Activated CD4-positive, alpha-beta T cell treated with anti-CD3 and anti-CD28 coated beads for 36 hours (primary cell): ENCODE data around the gene MT1B. TPM values are rescaled to one million over a fixed set of nuclear protein-coding genes. Genes with fewer than 3 reads are reported as not detected.

Source experiments
- ATAC-seq: fragments of 200-7000 bp; cut with Tn5 transposase; one replicate; pipeline ENCODE4 v1.10.0; 2021; ENCODE audit warnings: mild to moderate bottlenecking, moderate library complexity
- CTCF ChIA-PET: fragments of 350-600 bp; sonication (Branson Sonifier 250); formaldehyde crosslinking; loops from one replicate; lab custom pipeline; 2021; ENCODE audit warnings: antibody characterized with exemption; lab: Charles Lee
- POLR2A ChIA-PET: fragments of 350-600 bp; sonication (Branson Sonifier 250); formaldehyde crosslinking; loops from one replicate; lab custom pipeline; 2021; ENCODE audit warnings: antibody characterized with exemption, inconsistent platforms; lab: Charles Lee
- DNase-seq: peaks from one replicate; pipeline ENCODE4 v3.0.0-alpha.2; 2020
- H3K27ac Mint-ChIP-seq: one replicate; pipeline ENCODE4 v1.8.0; 2021; ENCODE audit warnings: mixed read lengths
- H3K27me3 Mint-ChIP-seq: one replicate; pipeline ENCODE4 v1.8.0; 2021; ENCODE audit warnings: mixed read lengths
- H3K36me3 Mint-ChIP-seq: one replicate; pipeline ENCODE4 v1.8.0; 2021; ENCODE audit warnings: low read depth, mixed read lengths
- H3K4me1 Mint-ChIP-seq: one replicate; pipeline ENCODE4 v1.8.0; 2021; ENCODE audit warnings: mixed read lengths
- H3K4me3 Mint-ChIP-seq: one replicate; pipeline ENCODE4 v1.8.0; 2021; ENCODE audit warnings: mild to moderate bottlenecking, moderate library complexity, mixed read lengths
- H3K9me3 Mint-ChIP-seq: one replicate; pipeline ENCODE4 v1.8.0; 2021; ENCODE audit warnings: low read depth, mixed read lengths
- intact Hi-C, 2 experiments: fragments of 100-400 bp; cut with DNase I in 1 of 2; cut with micrococcal nuclease in 1 of 2; formaldehyde crosslinking; loops; one replicate each; pipeline versions ENCODE4 v1.14.2 to v1.15.1; 2022 to 2024; cut with DNase I, micrococcal nuclease
- total RNA-seq, 2 experiments: library from RNA; stranded (reverse); gene quantifications; one replicate each; pipeline ENCODE4 v1.2.3, GENCODE V29; 2021

MT1B gene
- not detected for total RNA-seq

DNA sequence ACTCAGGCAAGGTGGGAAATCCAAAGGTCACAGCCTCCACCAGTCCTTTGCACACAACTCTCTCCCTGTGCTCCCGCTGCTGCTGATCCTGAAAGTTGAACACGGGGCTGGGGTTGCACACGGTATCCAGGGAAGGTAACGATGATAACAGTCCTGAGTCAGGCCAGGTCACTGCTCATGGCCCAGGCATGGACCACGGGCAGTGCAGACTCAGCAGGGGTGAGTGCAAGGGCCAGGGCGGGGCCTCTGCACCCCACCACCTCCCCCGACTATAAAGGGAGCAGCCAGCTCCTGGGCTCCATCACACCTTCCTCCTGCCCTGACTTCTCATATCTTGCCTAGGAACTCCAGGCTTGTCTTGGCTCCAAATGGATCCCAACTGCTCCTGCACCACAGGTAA, at the start of gene MT1B:
Gene MT1B, plus strand, starts transcription at position 301 of the 400 bp plus-strand sequence. Its CDS starts 68 bp downstream, at position 369.
- intact Hi-C loops: no loop called here
- DNase-seq (no peak), ATAC-seq (no peak)
- Mint-ChIP-seq H3K27me3 (peaks cover 29% of the 10 kb centered on the region), H3K4me3 (no peak within 1 kb of the TSS), H3K9me3 (no peaks in the 10 kb centered on the region), H3K4me1 (no peaks in the 10 kb centered on the region), H3K27ac (no peak within 1 kb of the TSS), H3K36me3 (no peaks in the 10 kb centered on the region)
- ChIA-PET CTCF (no interaction called here), POLR2A (no interaction called here)

DNA sequence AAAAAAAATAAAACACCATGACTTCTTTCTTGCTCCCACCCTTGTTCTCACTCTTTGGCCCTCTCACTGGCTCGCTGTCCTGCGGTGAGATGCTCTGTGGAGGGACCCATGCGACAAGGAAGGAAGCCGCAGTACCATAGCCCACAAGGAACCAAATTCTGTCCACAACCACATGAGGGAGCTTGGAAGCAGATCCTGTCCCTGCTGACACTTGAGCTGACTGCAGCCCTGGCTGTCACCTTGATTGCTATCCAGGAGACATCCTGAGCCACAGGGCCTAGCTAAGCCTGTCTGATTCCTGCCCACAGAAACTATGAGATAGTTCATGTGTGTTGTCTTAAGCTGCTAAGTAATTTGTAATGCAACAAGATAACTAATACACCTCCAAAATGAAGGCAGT, 48.1 kb upstream of the MT1B start:
- no peak for ATAC-seq
- Mint-ChIP-seq H3K36me3 (no peaks in the 10 kb centered on the region), H3K9me3 (no peaks in the 10 kb centered on the region), H3K4me1 (peaks cover 25% of the 10 kb centered on the region), H3K4me3 (no peak overlapping the region), H3K27ac (no peak overlapping the region), H3K27me3 (peaks cover 6% of the 10 kb centered on the region)
- intact Hi-C loops: loop anchor here in 1 of 2 experiments (1.0 to 10.0 kb wide), 2 partner anchors 99 to 931 kb away; partner anchors contain the start of gene CCDC102A
- POLR2A ChIA-PET: interaction anchor here (0.7 kb wide), 1 partner anchor 153 kb away, joined by 4 read pairs; the partner anchor contains the start of genes NUDT21 and OGFOD1
- peak; percentile 45 for DNase-seq
- CTCF ChIA-PET: interaction anchor here (0.6 to 5.9 kb wide), 8 partner anchors 12 to 99 kb away, joined by 3 to 28 read pairs (median 4); no protein-coding TSS in a partner anchor

DNA sequence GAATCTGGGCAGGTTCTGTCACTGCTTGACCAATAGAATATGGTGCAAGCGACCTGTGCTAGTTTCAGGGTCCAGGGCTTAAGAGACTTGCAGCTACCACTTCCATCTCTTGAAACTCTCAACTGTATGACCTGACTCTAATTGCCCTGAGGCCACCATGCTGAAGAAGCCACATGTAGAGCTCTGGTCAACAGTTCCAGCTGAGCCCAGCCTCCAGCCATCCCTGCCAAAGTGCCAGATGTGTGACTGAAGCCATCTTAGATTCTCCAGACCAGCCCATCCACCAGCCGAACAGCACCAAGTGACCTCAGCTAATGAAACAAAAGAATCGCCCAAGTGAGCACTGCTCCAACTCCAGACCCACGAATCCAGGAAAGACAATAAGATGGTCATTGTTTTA, 46.7 kb upstream of the MT1B start:
- Mint-ChIP-seq H3K4me3 (no peak overlapping the region), H3K36me3 (peaks cover 7% of the 10 kb centered on the region), H3K4me1 (peaks cover 29% of the 10 kb centered on the region), H3K9me3 (no peaks in the 10 kb centered on the region), H3K27me3 (peaks cover 6% of the 10 kb centered on the region), H3K27ac (no peak overlapping the region)
- intact Hi-C loops: loop anchor here in 1 of 2 experiments (10.0 kb wide), 1 partner anchor 930 kb away; the partner anchor contains the start of gene CCDC102A
- CTCF ChIA-PET: interaction anchor here (0.6 to 5.9 kb wide), 8 partner anchors 12 to 98 kb away, joined by 3 to 28 read pairs (median 3); no protein-coding TSS in a partner anchor
- ATAC-seq: no peak
- POLR2A ChIA-PET: interaction anchor here (1.5 kb wide), 1 partner anchor 97 kb away, joined by 3 read pairs; no protein-coding TSS in a partner anchor
- no peak for DNase-seq

DNA sequence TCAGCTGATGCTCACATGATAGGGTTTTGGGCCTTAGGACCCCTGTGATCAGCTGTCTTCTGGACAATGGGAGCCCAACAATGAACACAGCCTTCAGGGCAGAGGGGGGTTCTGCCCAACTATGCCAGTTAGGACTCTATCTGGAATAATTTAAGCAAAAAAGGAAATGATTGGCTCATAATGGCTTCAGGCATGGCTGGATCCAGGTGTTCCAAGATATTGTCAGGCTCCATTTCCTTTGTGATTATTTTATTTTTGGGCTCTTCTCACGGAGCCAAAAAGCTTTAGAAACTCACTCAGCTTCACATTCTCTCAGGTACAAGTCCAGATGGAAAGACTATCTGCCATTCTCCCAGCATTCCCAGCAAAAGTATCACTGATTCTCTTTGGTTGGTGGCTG, 46.2 kb upstream of the MT1B start:
- CTCF ChIA-PET: interaction anchor here (0.7 to 5.9 kb wide), 11 partner anchors 12 to 1031 kb away, joined by 3 to 28 read pairs (median 3); partner anchors contain the start of genes BBS2, MT1E and MT1X
- Mint-ChIP-seq H3K36me3 (peaks cover 7% of the 10 kb centered on the region), H3K27ac (no peak overlapping the region), H3K9me3 (no peaks in the 10 kb centered on the region), H3K27me3 (peaks cover 3% of the 10 kb centered on the region), H3K4me1 (peaks cover 32% of the 10 kb centered on the region), H3K4me3 (no peak overlapping the region)
- DNase-seq: no peak
- no peak for ATAC-seq
- intact Hi-C loops: loop anchor here in 1 of 2 experiments (10.0 kb wide), 1 partner anchor 929 kb away; the partner anchor contains the start of gene CCDC102A
- POLR2A ChIA-PET: interaction anchor here (1.5 kb wide), 1 partner anchor 96 kb away, joined by 3 read pairs; no protein-coding TSS in a partner anchor

DNA sequence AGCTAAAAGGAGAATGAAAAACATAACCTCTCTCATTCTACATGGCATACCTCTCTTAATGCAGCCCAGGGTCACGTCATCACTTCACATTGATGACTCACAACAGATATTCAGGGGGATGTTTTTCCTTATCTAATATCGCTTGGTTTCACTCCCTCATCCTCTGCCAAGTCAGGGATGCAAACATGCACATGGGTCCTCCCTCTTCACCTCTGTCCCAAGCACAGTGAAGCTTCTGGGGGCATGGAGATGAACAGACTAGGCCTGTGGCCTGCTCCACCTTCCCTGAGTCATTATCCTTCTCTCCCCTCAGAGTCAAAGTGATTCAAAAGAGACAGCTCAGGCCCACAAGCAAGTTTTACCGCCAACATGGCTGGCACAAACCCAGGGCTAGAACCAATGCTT, 45.6 kb upstream of the MT1B start:
- POLR2A ChIA-PET: interaction anchor here (1.5 kb wide), 1 partner anchor 96 kb away, joined by 3 read pairs; no protein-coding TSS in a partner anchor

DNA sequence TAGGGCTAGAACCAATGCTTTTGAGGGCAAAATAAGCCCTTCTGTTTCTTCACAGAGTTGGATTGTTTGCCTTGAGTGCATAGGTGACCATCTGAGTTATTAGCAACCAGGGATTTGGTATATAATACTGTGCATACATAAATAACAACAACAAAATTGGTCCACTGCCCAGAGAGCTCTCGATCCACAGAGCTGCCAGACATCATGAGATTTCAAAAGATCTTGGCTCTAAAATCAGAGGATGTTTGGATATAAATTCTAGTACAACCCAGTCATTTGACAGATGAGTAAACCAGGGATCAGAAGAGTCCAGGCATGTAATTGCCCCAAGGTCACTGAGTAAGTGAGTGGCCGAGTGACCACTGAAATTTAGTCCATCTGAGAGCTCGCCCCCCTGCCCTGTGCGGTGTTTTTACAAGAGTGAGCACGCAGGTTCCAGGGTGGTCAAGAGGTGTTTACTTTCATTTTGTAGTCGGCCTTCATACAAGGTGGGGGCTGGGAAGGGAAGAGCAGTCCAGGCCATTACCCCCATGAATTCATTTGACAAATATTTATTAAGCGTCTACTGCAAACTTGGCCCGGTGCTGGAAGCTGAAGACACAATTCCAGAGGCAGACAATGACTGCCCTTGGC, 45.1 kb upstream of the MT1B start:
- Mint-ChIP-seq H3K4me1 (peaks cover 43% of the 10 kb centered on the region), H3K27me3 (peaks cover 1% of the 10 kb centered on the region), H3K36me3 (peaks cover 7% of the 10 kb centered on the region), H3K27ac (peak overlapping the region; percentile 64), H3K9me3 (no peaks in the 10 kb centered on the region), H3K4me3 (no peak overlapping the region)
- ATAC-seq: no peak
- DNase-seq: no peak
- intact Hi-C loops: loop anchor here in 1 of 2 experiments (10.0 kb wide), 1 partner anchor 928 kb away; the partner anchor contains the start of gene CCDC102A
- POLR2A ChIA-PET: interaction anchor here (1.5 kb wide), 1 partner anchor 95 kb away, joined by 3 read pairs; no protein-coding TSS in a partner anchor
- CTCF ChIA-PET: interaction anchor here (0.6 to 2.3 kb wide), 7 partner anchors 30 to 95 kb away, joined by 3 to 9 read pairs (median 3); partner anchors contain the start of gene MT1X

More for the DNA sequence above, 45.6 kb upstream of the MT1B start:
- CTCF ChIA-PET: interaction anchor here (0.7 to 2.3 kb wide), 9 partner anchors 17 to 1030 kb away, joined by 3 to 9 read pairs (median 3); partner anchors contain the start of genes BBS2, MT1E and MT1X
- no peak for ATAC-seq
- Mint-ChIP-seq H3K27me3 (peaks cover 1% of the 10 kb centered on the region), H3K9me3 (no peaks in the 10 kb centered on the region), H3K36me3 (peaks cover 7% of the 10 kb centered on the region), H3K4me3 (no peak overlapping the region), H3K4me1 (peaks cover 37% of the 10 kb centered on the region), H3K27ac (peak overlapping the region; percentile 64)
- intact Hi-C loops: loop anchor here in 1 of 2 experiments (10.0 kb wide), 1 partner anchor 929 kb away; the partner anchor contains the start of gene CCDC102A
- peak; percentile 45 for DNase-seq

DNA sequence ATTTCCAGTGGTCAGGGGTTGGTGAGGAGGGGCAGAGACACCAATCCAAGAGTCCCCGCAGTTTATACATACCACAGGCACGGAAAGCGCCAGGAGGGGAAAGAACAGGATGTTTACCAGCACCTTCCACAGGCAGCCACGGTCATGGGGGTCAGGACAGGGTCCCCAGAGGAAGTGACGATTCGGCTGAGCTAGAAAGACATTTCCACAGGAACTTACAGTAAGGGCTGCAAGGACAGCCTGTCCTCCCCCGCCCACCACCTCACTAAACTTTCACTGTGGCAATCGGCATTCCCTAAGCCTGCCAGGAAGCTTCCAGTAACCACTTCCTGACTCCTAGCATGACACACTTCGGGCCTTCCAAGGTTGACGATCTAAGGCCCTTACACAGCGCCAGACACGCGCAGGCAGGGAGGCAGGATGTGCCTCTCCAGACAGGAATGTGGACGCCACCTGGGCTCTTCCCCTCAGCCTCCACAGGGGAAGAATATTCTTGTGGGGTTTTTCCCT, 44.5 kb upstream of the MT1B start:
- Mint-ChIP-seq H3K9me3 (no peaks in the 10 kb centered on the region), H3K27ac (peak overlapping the region; percentile 87), H3K36me3 (peaks cover 7% of the 10 kb centered on the region), H3K4me1 (peaks cover 47% of the 10 kb centered on the region), H3K4me3 (peak overlapping the region; percentile 97), H3K27me3 (no peaks in the 10 kb centered on the region)
- ATAC-seq (no peak), DNase-seq (peak; percentile 30)
- ChIA-PET CTCF (interaction anchor here (0.6 to 2.3 kb wide), 6 partner anchors 18 to 94 kb away, joined by 3 to 9 read pairs (median 6); partner anchors contain the start of genes MT1E and MT1X), POLR2A (interaction anchor here (3.7 kb wide), 1 partner anchor 19 kb away, joined by 31 read pairs; the partner anchor contains the start of gene MT1E)
- intact Hi-C loops: loop anchor here in 1 of 2 experiments (10.0 kb wide), 1 partner anchor 928 kb away; the partner anchor contains the start of gene CCDC102A

DNA sequence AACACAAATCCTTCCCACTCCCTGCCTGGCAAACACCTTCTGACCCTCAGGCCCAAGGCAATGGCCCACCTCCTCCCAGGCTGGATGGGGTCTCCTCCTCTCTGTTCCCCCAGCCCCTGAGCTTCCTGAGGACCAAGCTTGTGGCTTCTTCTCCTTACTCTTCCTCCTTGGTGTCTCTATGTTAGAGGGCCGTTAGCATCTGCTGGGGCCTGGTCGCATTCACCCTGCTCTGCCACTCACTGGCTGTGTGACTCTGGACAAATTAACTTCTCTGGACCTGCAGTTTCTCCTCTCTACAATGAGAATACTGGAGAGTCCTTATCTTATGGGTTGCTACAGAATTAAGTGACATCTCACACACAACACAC, 44.0 kb upstream of the MT1B start:
- intact Hi-C loops: loop anchor here (1.0 to 10.0 kb wide), 11 partner anchors 18 to 927 kb away; partner anchors contain the start of genes MT1F (in 2 of the 2), MT1X (in 2 of the 2), CCDC102A (in 1 of the 2) and HERPUD1 (in 1 of the 2)
- ChIA-PET POLR2A (interaction anchor here (3.7 kb wide), 1 partner anchor 19 kb away, joined by 31 read pairs; the partner anchor contains the start of gene MT1E), CTCF (interaction anchor here (1.3 to 2.3 kb wide), 4 partner anchors 18 to 94 kb away, joined by 3 to 9 read pairs (median 8); partner anchors contain the start of genes MT1E and MT1X)
- ATAC-seq: no peak
- H3K36me3 Mint-ChIP-seq: peaks cover 7% of the 10 kb centered on the region
- H3K27me3 Mint-ChIP-seq: no peaks in the 10 kb centered on the region
- H3K4me3 Mint-ChIP-seq: peak overlapping the region; percentile 97
- H3K9me3 Mint-ChIP-seq: no peaks in the 10 kb centered on the region
- peak; percentile 22 for DNase-seq
- peaks cover 52% of the 10 kb centered on the region for H3K4me1 Mint-ChIP-seq
- peak overlapping the region; percentile 87 for H3K27ac Mint-ChIP-seq

DNA sequence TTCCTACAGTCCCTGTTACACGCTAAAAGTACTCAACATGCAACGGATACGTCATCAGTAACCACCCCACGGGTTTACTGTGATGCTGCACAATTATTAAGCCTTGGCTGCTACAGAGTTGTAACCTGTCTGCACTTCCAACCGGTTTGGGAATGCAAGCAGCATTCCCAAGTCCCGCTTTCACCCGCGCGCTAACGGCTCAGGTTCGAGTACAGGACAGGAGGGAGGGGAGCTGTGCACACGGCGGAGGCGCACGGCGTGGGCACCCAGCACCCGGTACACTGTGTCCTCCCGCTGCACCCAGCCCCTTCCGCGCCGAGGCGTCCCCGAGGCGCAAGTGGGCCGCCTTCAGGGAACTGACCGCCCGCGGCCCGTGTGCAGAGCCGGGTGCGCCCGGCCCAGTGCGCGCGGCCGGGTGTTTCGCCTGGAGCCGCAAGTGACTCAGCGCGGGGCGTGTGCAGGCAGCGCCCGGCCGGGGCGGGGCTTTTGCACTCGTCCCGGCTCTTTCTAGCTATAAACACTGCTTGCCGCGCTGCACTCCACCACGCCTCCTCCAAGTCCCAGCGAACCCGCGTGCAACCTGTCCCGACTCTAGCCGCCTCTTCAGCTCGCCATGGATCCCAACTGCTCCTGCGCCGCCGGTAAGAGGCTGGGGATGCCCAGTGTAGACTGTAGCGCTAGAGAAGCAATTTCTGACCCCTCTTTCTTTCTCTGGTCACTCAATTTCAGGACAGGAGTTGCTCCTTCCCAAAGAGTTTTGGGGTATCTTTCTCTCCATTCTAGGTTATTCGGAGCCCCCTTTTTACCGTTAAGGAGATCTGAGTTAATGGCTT, 43.4 kb upstream of the MT1B start, which contains the start of gene MT2A:
Gene MT2A, plus strand, starts transcription at position 542 of the 833 bp plus-strand sequence. Its CDS starts 72 bp downstream, at position 614.
- DNase-seq (peak; percentile 97), ATAC-seq (peak; percentile 66)
- Mint-ChIP-seq H3K27me3 (no peaks in the 10 kb centered on the region), H3K4me3 (peak within 1 kb of the TSS; percentile 97), H3K9me3 (no peaks in the 10 kb centered on the region), H3K36me3 (peaks cover 7% of the 10 kb centered on the region), H3K27ac (peak within 1 kb of the TSS; percentile 98), H3K4me1 (peaks cover 56% of the 10 kb centered on the region)
- intact Hi-C loops: loop anchor here (1.0 to 10.0 kb wide), 11 partner anchors 17 to 927 kb away; partner anchors contain the start of genes MT1F (in 2 of the 2), MT1X (in 2 of the 2), CCDC102A (in 1 of the 2) and HERPUD1 (in 1 of the 2)
- ChIA-PET POLR2A (interaction anchor here (0.6 to 3.7 kb wide), 9 partner anchors 9 to 75 kb away, joined by 3 to 31 read pairs (median 4); partner anchors contain the start of genes MT1E, MT1H and MT1X), CTCF (interaction anchor here (1.0 to 1.7 kb wide), 4 partner anchors 10 to 94 kb away, joined by 3 to 9 read pairs (median 4); partner anchors contain the start of gene MT1E)
